GM19397 (cell line): ENCODE results near the gene ESRP2.
A peak's percentile ranks its signal among the peaks of the same experiment; 100 is the strongest.

ENCODE experiments used
- ATAC-seq: cut with Tn5 transposase; IDR thresholded peaks from one replicate; pipeline ENCODE4 v1.9.1; 2021; ENCODE audit warnings: mild to moderate bottlenecking, moderate library complexity; ENCODE audit not compliant: unreplicated experiment

Gene ESRP2

GRCh38 chr16:68242085-68242484 lies 6.2 kb upstream of the ESRP2 start:
- no peak for ATAC-seq

GRCh38 chr16:68238029-68238345 lies 2.1 kb upstream of the ESRP2 start:
- ATAC-seq = no peak

- ATAC-seq = peak; percentile 74
Measured at GRCh38 chr16:68237243-68238028, 1.5 kb upstream of the ESRP2 start.

- ATAC-seq = peak; percentile 2
Measured at GRCh38 chr16:68236826-68237242, 907 bp upstream of the ESRP2 start.

GRCh38 chr16:68236137-68236825 lies 354 bp upstream of the ESRP2 start:
- ATAC-seq = no peak

GRCh38 chr16:68235108-68235886 lies 630 bp downstream of the ESRP2 start:
- no peak for ATAC-seq

GRCh38 chr16:68234188-68235107 lies 1.5 kb downstream of the ESRP2 start:
- ATAC-seq = no peak

- ATAC-seq = no peak
Measured at GRCh38 chr16:68233835-68234187, 2.1 kb downstream of the ESRP2 start.

GRCh38 chr16:68233085-68233834 lies 2.7 kb downstream of the ESRP2 start:
- no peak for ATAC-seq

GRCh38 chr16:68232335-68232734 lies 3.6 kb downstream of the ESRP2 start:
- ATAC-seq = no peak

- no peak for ATAC-seq
Measured at GRCh38 chr16:68231384-68232136, 4.4 kb downstream of the ESRP2 start.

- no peak for ATAC-seq
Measured at GRCh38 chr16:68230956-68231355, 5.0 kb downstream of the ESRP2 start.

GRCh38 chr16:68230176-68230571 lies 5.8 kb downstream of the ESRP2 start:
- no peak for ATAC-seq

GRCh38 chr16:68229431-68230175 lies 6.3 kb downstream of the ESRP2 start:
- ATAC-seq = no peak

GRCh38 chr16:68228652-68229051 lies 7.3 kb downstream of the ESRP2 start:
- no peak for ATAC-seq

GRCh38 chr16:68227850-68228553 lies 7.9 kb downstream of the ESRP2 start:
- no peak for ATAC-seq

GRCh38 chr16:68227183-68227793 lies 8.6 kb downstream of the ESRP2 start:
- ATAC-seq = no peak

- no peak for ATAC-seq
Measured at GRCh38 chr16:68226116-68226515, 9.8 kb downstream of the ESRP2 start.
